GM12878 (cell line): ENCODE measurements around the gene AP4E1.

Source experiments
- ASH2L ChIP-seq: fragments of 300-600, 200-600 bp; sonication (generic); IDR thresholded peaks from 2 replicates; pipeline ENCODE4 v1.6.1; 2017; ENCODE audit warnings: low read depth, mild to moderate bottlenecking, borderline replicate concordance
- CBX3 ChIP-seq: fragments of 200-600 bp; sonication (generic); IDR thresholded peaks from 2 replicates; pipeline ENCODE4 v1.6.1; 2016; ENCODE audit warnings: low read depth, borderline replicate concordance
- CEBPB ChIP-seq, 2 experiments: fragments of 150-350 bp in 1 of 2; IDR thresholded peaks; 2 replicates each; pipeline ENCODE4 v1.6.1; 2012 to 2014; ENCODE audit warnings: low read depth in 2 of 2, low read length in 2 of 2, borderline replicate concordance in 1 of 2, inconsistent platforms in 1 of 2
- CTCF ChIP-seq, 3 experiments: IDR thresholded peaks in 2 of 3; conservative IDR thresholded peaks in 1 of 3; 2 replicates each; pipeline ENCODE4 v1.5.1; 2011; ENCODE audit warnings: low read depth in 3 of 3, low read length in 3 of 3, mild to moderate bottlenecking in 3 of 3, control low read depth in 2 of 3, moderate library complexity in 2 of 3, inconsistent platforms in 1 of 3, mixed read lengths in 1 of 3; ENCODE audit not compliant: control insufficient read depth in 2 of 3, insufficient read depth in 1 of 3; ENCODE audit errors: extremely low read depth in 1 of 3
- E4F1 ChIP-seq: fragments of 450-650 bp; IDR thresholded peaks from 2 replicates; pipeline ENCODE4 v1.6.1; 2018; ENCODE audit warnings: borderline replicate concordance, mild to moderate bottlenecking; ENCODE audit not compliant: partially characterized antibody
- ELK1 ChIP-seq: IDR thresholded peaks from 2 replicates; pipeline ENCODE4 v1.6.1; 2012; ENCODE audit warnings: low read depth, low read length, improper control_type of control experiment
- ETV6 ChIP-seq, 2 experiments: fragments of 450-650 bp in 1 of 2; IDR thresholded peaks in 1 of 2; conservative IDR thresholded peaks in 1 of 2; 2 replicates each; pipeline ENCODE4 v1.6.1; 2014; ENCODE audit warnings: antibody characterized with exemption in 1 of 2, borderline replicate concordance in 1 of 2, low read depth in 1 of 2, mild to moderate bottlenecking in 1 of 2, moderate library complexity in 1 of 2
- MEF2A ChIP-seq: IDR thresholded peaks from 2 replicates; pipeline ENCODE4 v1.6.1; 2011; ENCODE audit warnings: low read depth, mild to moderate bottlenecking, low read length, moderate library complexity; ENCODE audit not compliant: insufficient read depth
- MYC ChIP-seq: IDR thresholded peaks from 2 replicates; pipeline ENCODE4 v1.6.1; 2011; ENCODE audit warnings: mild to moderate bottlenecking, low read length, moderate library complexity, inconsistent platforms; ENCODE audit not compliant: insufficient read depth, insufficient replicate concordance, insufficient read length, severe bottlenecking
- PML ChIP-seq: IDR thresholded peaks from 2 replicates; pipeline ENCODE4 v1.6.1; 2012; ENCODE audit warnings: low read length, inconsistent platforms
- RAD21 ChIP-seq: IDR thresholded peaks from 2 replicates; pipeline ENCODE4 v1.6.1; 2011; ENCODE audit warnings: mild to moderate bottlenecking, low read depth, low read length, moderate library complexity; ENCODE audit not compliant: insufficient read depth
- RELA ChIP-seq: fragments of 450-650 bp; IDR thresholded peaks from 2 replicates; pipeline ENCODE4 v1.8.0; 2014; ENCODE audit warnings: borderline replicate concordance; ENCODE audit not compliant: partially characterized antibody
- ZBTB11 ChIP-seq: fragments of 450-650 bp; formaldehyde crosslinking; IDR thresholded peaks from 2 replicates; pipeline ENCODE4 v1.5.0; 2022; ENCODE audit warnings: mild to moderate bottlenecking, missing genetic modification characterization
- ZBTB33 ChIP-seq: fragments of 450-650 bp; IDR thresholded peaks from 2 replicates; pipeline ENCODE4 v1.6.1; 2017; ENCODE audit warnings: mild to moderate bottlenecking

- TF ChIP-seq ZBTB11 (no peak), RELA (no peak), CBX3 (no peak), ETV6 (conservative IDR thresholded peaks at IDR 0.05 in 1 of 2, IDR thresholded peaks at IDR 0.05 in 1 of 2; ENCODE audit: borderline replicate concordance in 1 of 2, low read depth in 1 of 2) (no peak), ELK1 (no peak), E4F1 (no peak), CTCF (IDR thresholded peaks at IDR 0.05 in 2 of 3, conservative IDR thresholded peaks at IDR 0.05 in 1 of 3; ENCODE audit: control insufficient read depth in 2 of 3, extremely low read depth in 1 of 3, insufficient read depth in 1 of 3, low read depth in 3 of 3, low read length in 3 of 3) (no peak), MEF2A (no peak), PML (no peak), ZBTB33 (no peak), CEBPB (IDR thresholded peaks at IDR 0.05; ENCODE audit: borderline replicate concordance in 1 of 2, low read depth in 2 of 2, low read length in 2 of 2) (no peak), RAD21 (no peak), MYC (no peak), ASH2L (no peak)
Measured at GRCh38 chr15:50979041-50979440, 70.6 kb downstream of the AP4E1 start.
